Cardiac fibroblast (primary cell): ENCODE measurements around the gene OR13C3.

Experiments
- DNase-seq, 2 donors: peaks; one replicate each; pipeline versions ENCODE4 v3.0.0 to v3.0.0-alpha.2; 2010; ENCODE audit warnings: low read depth in 2 of 2
- H3K4me3 ChIP-seq, 2 donors: replicated peaks in 1 of 2; 1 replicate in 1 of 2; 2 replicates in 1 of 2; pipeline ENCODE4 v1.5.1; 2011; ENCODE audit warnings: low read depth in 2 of 2, low read length in 2 of 2, mild to moderate bottlenecking in 2 of 2, moderate library complexity in 1 of 2
- CTCF ChIP-seq: IDR thresholded peaks from one replicate; pipeline ENCODE4 v1.5.1; 2011; ENCODE audit warnings: low read depth, mild to moderate bottlenecking, low read length, inconsistent platforms

Gene OR13C3

GRCh38 chr9:104536756-104537155 is at the start of gene OR13C3:
Gene OR13C3, minus strand, starts transcription at chr9:104536856. Its CDS starts 133 bp downstream, at chr9:104536723.
- no peak for TF ChIP-seq CTCF
- H3K4me3 ChIP-seq = no peak within 1 kb of the TSS
- DNase-seq = no peak

GRCh38 chr9:104580562-104580961 is 43.9 kb upstream of the OR13C3 start:
- H3K4me3 ChIP-seq = no peak overlapping the region
- no peak for TF ChIP-seq CTCF
- no peak for DNase-seq

GRCh38 chr9:104577263-104577662 is 40.6 kb upstream of the OR13C3 start:
- TF ChIP-seq CTCF = no peak
- H3K4me3 ChIP-seq = no peak overlapping the region
- no peak for DNase-seq

- peak in 1 of 2 donors; percentile 5 for DNase-seq
These were observed 38.8 kb upstream of the OR13C3 start for GRCh38 chr9:104575456-104575855.

GRCh38 chr9:104572612-104573011 is 36.0 kb upstream of the OR13C3 start:
- TF ChIP-seq CTCF = no peak
- no peak overlapping the region for H3K4me3 ChIP-seq
- no peak for DNase-seq

More at GRCh38 chr9:104575456-104575855, 38.8 kb upstream of the OR13C3 start:
- no peak for TF ChIP-seq CTCF
- no peak overlapping the region for H3K4me3 ChIP-seq

- no peak for DNase-seq
- TF ChIP-seq CTCF = no peak
- H3K4me3 ChIP-seq = no peak within 1 kb of the TSS
These were observed 32.2 kb upstream of the OR13C3 start, which contains the start of gene OR13C8 for GRCh38 chr9:104568868-104569267. Gene OR13C8, plus strand, starts transcription at chr9:104569168. Its CDS starts 0 bp downstream, at chr9:104569168.

- TF ChIP-seq CTCF = no peak
- no peak for DNase-seq
- H3K4me3 ChIP-seq = no peak overlapping the region
These were observed 27.7 kb upstream of the OR13C3 start for GRCh38 chr9:104564358-104564757.
